Tibial nerve (tissue), 4 donors: ENCODE results near the gene DNTT. TPM values are rescaled to one million over a fixed set of nuclear protein-coding genes. Genes with fewer than 3 reads are reported as not detected.

Experiments used
- DNase-seq, 2 donors: peaks; one replicate each; pipeline ENCODE4 v3.0.0-alpha.2; 2019; ENCODE audit warnings: low spot score in 2 of 2
- H3K27ac ChIP-seq, 4 donors: fragments of 200-600 bp; sonication (generic) in 3 of 4; one replicate each; pipeline ENCODE4 v1.5.1; 2017 to 2019; ENCODE audit warnings: mild to moderate bottlenecking in 1 of 4
- H3K27me3 ChIP-seq, 2 donors: fragments of 200-600 bp; sonication (generic) in 1 of 2; one replicate each; pipeline versions ENCODE4 v1.5.1 to v1.6.0; 2017 to 2019
- H3K36me3 ChIP-seq, 3 donors: fragments of 200-600 bp; sonication (generic); one replicate each; pipeline ENCODE4 v1.5.1; 2018 to 2019
- H3K4me1 ChIP-seq, 4 donors: fragments of 200-600 bp; sonication (generic) in 3 of 4; one replicate each; pipeline ENCODE4 v1.5.1; 2017 to 2019
- H3K4me3 ChIP-seq, 4 donors: fragments of 200-600 bp; sonication (generic) in 3 of 4; one replicate each; pipeline ENCODE4 v1.5.1; 2017 to 2019; ENCODE audit warnings: mild to moderate bottlenecking in 1 of 4, moderate library complexity in 1 of 4
- H3K9me3 ChIP-seq, 4 donors: fragments of 200-600 bp; sonication (generic) in 3 of 4; one replicate each; pipeline ENCODE4 v1.5.1; 2017 to 2019
- EP300 ChIP-seq, 2 donors: sonication (generic); formaldehyde crosslinking; IDR thresholded peaks; one replicate each; pipeline ENCODE4 v1.6.1; 2017; ENCODE audit warnings: antibody characterized with exemption in 2 of 2, mild to moderate bottlenecking in 1 of 2
- POLR2A ChIP-seq, 2 donors: fragments of 450-650 bp; IDR thresholded peaks; one replicate each; pipeline ENCODE4 v1.6.1; 2017; ENCODE audit warnings: antibody characterized with exemption in 2 of 2, mild to moderate bottlenecking in 2 of 2, moderate library complexity in 2 of 2
- WGBS, 2 donors: methylation state at CpG; one replicate each; pipeline ENCODE4 v1.1.5; 2018; 5-methylcytosine and 5-hydroxymethylcytosine counted together
- total RNA-seq, 4 donors: library from RNA; depleted of rRNA; stranded (reverse); fragments of >200 nt; gene quantifications; one replicate each; pipeline ENCODE4 v1.1.0, GENCODE V29; 2016
- TF ChIP-seq, protein P1 (sequence below), 5 experiments: fragments of 200-600 bp in 3 of 5; fragments of 450-650 bp in 2 of 5; sonication (generic) in 3 of 5; IDR thresholded peaks; one replicate each; pipeline ENCODE4 v1.5.1; 2016 to 2019; ENCODE audit warnings: antibody characterized with exemption in 5 of 5, mild to moderate bottlenecking in 3 of 5, moderate library complexity in 2 of 5

Gene DNTT
- total RNA-seq, 4 donors from 2014 or later = not detected

DNA sequence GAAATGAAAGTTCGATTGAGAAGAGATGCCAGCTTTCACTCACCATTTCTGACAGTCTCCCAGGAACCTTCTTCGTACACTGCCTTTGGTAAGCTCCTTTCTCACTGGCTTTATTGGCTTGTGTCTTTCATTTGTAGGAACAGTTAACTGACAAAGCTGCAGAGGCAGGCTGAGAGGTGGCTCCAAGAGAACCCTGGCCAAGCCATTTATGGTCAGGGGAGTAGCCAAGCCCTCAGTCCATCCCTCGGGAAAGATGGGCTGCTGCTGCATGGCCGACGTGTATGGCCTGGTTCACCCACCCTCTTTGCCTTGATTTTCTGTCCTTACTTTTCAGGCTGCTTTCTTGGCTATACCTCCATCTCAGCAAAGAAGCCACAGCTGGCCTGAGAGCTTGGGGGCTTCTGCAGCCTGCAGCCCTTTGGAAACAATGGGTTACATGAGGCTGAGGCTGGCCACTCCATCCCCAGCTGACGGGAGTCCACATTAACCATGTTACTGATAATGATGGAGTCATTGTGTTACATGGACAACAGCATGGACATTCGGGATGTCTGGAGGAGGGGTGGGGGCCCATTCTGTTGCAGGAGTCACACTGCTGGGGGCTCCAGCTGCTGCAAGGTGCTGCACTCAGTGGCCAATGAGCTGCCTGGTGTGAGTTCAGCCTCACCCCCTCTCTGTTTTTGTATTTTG, 54.8 kb downstream of the DNTT start, which contains the start of gene OPALIN:
OPALIN (minus strand) TSS at position 152 of the 690 bp plus-strand sequence; CDS start at position 46, 106 bp downstream.
- H3K4me3 ChIP-seq = no peak within 1 kb of the TSS
- TF ChIP-seq POLR2A (IDR thresholded peaks at IDR 0.05) = no peak
- TF ChIP-seq, protein P1, sequence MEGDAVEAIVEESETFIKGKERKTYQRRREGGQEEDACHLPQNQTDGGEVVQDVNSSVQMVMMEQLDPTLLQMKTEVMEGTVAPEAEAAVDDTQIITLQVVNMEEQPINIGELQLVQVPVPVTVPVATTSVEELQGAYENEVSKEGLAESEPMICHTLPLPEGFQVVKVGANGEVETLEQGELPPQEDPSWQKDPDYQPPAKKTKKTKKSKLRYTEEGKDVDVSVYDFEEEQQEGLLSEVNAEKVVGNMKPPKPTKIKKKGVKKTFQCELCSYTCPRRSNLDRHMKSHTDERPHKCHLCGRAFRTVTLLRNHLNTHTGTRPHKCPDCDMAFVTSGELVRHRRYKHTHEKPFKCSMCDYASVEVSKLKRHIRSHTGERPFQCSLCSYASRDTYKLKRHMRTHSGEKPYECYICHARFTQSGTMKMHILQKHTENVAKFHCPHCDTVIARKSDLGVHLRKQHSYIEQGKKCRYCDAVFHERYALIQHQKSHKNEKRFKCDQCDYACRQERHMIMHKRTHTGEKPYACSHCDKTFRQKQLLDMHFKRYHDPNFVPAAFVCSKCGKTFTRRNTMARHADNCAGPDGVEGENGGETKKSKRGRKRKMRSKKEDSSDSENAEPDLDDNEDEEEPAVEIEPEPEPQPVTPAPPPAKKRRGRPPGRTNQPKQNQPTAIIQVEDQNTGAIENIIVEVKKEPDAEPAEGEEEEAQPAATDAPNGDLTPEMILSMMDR (IDR thresholded peaks at IDR 0.05) = no peak
- H3K27me3 ChIP-seq = no peaks in the 10 kb centered on the region
- no peaks in the 10 kb centered on the region for H3K36me3 ChIP-seq
- no peaks in the 10 kb centered on the region for H3K9me3 ChIP-seq
- DNase-seq = no peak
- WGBS, 2 donors = 64 to 72% methylated on average over 7 of the region's 7 CpGs
- no peak within 1 kb of the TSS for H3K27ac ChIP-seq
- no peaks in the 10 kb centered on the region for H3K4me1 ChIP-seq

DNA sequence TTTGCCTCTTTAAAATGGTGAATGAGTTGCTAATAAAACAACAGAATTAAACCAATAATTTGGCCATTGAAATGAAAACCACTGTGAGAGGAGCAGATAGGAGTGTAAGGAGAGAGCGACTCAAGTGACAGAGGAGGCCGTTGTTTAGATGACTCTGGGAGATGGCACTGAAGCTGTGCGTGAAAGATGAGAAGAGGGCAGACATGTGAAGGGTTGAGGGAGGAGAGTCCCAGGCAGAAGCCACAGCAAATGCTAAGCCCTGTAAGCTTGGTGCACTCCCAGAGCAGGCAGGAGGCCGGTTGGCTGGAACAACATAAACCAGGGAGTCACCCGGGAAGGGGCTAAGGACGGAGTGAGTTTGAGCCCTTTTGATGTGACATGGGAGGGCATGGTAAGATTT, 55.4 kb downstream of the DNTT start:
- H3K4me1 ChIP-seq = no peaks in the 10 kb centered on the region
- DNase-seq = no peak
- H3K9me3 ChIP-seq = no peaks in the 10 kb centered on the region
- no peaks in the 10 kb centered on the region for H3K27me3 ChIP-seq
- TF ChIP-seq POLR2A (IDR thresholded peaks at IDR 0.05) (no peak), EP300 (IDR thresholded peaks at IDR 0.05) (no peak)
- TF ChIP-seq, protein P1 (IDR thresholded peaks at IDR 0.05) = no peak
- H3K27ac ChIP-seq = no peak overlapping the region
- H3K4me3 ChIP-seq = no peak overlapping the region
- no peaks in the 10 kb centered on the region for H3K36me3 ChIP-seq
- 66 to 75% methylated on average over 6 of the region's 6 CpGs for WGBS, 2 donors

GRCh38 chr10:96360331-96360730, 56.1 kb downstream of the DNTT start:
- Histone ChIP-seq H3K27me3 (no peaks in the 10 kb centered on the region), H3K36me3 (no peaks in the 10 kb centered on the region), H3K4me3 (no peak overlapping the region), H3K9me3 (no peaks in the 10 kb centered on the region), H3K4me1 (no peaks in the 10 kb centered on the region), H3K27ac (no peak overlapping the region)
- no peak for TF ChIP-seq POLR2A (IDR thresholded peaks at IDR 0.05)
- WGBS, 2 donors = 90 to 96% methylated on average over 6 of the region's 6 CpGs
- DNase-seq = no peak

DNA sequence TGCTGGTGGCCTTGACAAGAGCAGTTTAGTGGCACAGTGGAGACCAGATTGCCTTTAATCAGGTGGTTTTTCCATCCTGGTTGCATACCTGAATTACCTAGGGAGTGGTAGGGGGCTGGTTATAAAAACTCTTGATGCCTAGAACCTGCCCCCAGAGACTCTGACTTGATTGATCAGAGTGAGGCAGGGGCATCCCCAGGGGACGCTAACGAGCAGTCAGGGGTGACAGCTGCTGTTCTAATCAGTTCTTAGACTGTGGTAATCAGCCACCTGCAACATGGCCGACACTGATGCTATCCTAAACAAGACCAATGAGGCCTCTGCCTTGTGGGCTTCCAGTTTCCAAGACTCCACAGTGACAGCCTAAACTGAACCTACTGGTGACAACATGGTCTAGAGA, 56.5 kb downstream of the DNTT start:
- no peaks in the 10 kb centered on the region for H3K9me3 ChIP-seq
- no peaks in the 10 kb centered on the region for H3K36me3 ChIP-seq
- 70 to 90% methylated on average over 3 of the region's 3 CpGs for WGBS, 2 donors
- H3K27me3 ChIP-seq = no peaks in the 10 kb centered on the region
- H3K4me1 ChIP-seq = no peaks in the 10 kb centered on the region
- TF ChIP-seq POLR2A (IDR thresholded peaks at IDR 0.05) = no peak
- TF ChIP-seq EP300 (IDR thresholded peaks at IDR 0.05) = no peak
- TF ChIP-seq, protein P1 (IDR thresholded peaks at IDR 0.05) = no peak
- no peak for DNase-seq
- H3K27ac ChIP-seq = no peak overlapping the region
- no peak overlapping the region for H3K4me3 ChIP-seq

GRCh38 chr10:96365571-96365970, 61.3 kb downstream of the DNTT start:
- Histone ChIP-seq H3K27me3 (no peaks in the 10 kb centered on the region), H3K36me3 (no peaks in the 10 kb centered on the region), H3K4me1 (no peaks in the 10 kb centered on the region), H3K9me3 (no peaks in the 10 kb centered on the region), H3K4me3 (no peak overlapping the region), H3K27ac (no peak overlapping the region)
- 57 to 58% methylated on average over 3 of the region's 3 CpGs for WGBS, 2 donors
- TF ChIP-seq EP300 (IDR thresholded peaks at IDR 0.05) (no peak), POLR2A (IDR thresholded peaks at IDR 0.05) (no peak)
- TF ChIP-seq, protein P1 (IDR thresholded peaks at IDR 0.05) = no peak
- DNase-seq = no peak
